ENCODE measurements around the gene GPRC5D. TPM values are rescaled to one million over a fixed set of nuclear protein-coding genes. Genes with fewer than 3 reads are reported as not detected.

Gene GPRC5D
- polyA plus RNA-seq, 3 donors from 2014 or later = 0.52 TPM; not detected in 2

DNA sequence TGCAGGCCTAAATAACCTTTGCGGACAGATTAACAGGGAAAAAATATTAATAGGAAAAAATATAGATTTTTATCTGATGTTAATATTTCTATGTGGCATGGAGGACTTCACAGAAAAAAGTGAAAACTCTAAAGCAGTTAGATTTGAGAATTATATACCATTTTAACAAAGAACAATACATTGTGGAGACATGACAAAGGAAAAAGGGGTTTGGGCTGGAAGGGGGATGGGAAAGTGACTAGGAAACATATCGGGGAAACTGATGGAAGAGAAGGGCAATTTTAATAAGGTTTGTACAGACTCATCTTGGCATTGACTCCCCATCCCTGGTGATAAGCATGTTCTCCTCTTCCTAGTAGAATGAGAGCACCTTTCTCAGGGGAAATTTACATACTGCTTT, 21.0 kb upstream of the GPRC5D start:
- H3K27ac Mint-ChIP-seq = no peak overlapping the region
- no peaks in the 10 kb centered on the region for H3K27me3 Mint-ChIP-seq (ENCODE audit: low read depth in 3 of 3)
- DNase-seq = no peak
- H3K4me1 Mint-ChIP-seq = no peaks in the 10 kb centered on the region
- peaks cover 27 to 51% (median 47%) of the 10 kb centered on the region in 3 donors for H3K36me3 Mint-ChIP-seq
- peaks cover 3 to 11% (median 6%) of the 10 kb centered on the region in 6 donors for H3K9me3 Mint-ChIP-seq
- no peak overlapping the region for H3K4me3 Mint-ChIP-seq

DNA sequence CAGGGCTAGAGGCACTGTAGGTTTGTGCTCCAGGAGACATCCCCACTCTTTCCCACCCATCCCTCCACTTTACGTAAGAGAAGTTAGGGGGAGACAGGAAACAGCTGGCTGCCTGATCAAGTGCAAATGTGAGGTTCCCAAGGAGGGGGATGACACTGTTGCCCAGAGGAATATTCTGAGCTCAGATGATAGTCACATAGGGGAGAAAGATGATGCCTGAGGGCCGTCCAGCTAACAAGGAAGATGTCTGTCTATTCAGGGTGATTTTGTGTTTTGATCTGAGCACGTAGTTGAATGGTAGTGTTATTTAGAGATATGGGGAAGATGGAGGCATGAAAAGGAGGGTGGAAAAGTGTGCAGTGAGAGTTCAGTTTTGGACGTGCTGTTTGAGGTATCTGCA, 13.9 kb upstream of the GPRC5D start:
- Mint-ChIP-seq H3K4me3 (no peak overlapping the region), H3K9me3 (no peaks in the 10 kb centered on the region), H3K27me3 (ENCODE audit: low read depth in 3 of 3) (peaks cover 0 to 2% (median 2%) of the 10 kb centered on the region in 3 donors), H3K36me3 (peaks cover 3 to 8% (median 7%) of the 10 kb centered on the region in 3 donors), H3K4me1 (peaks cover 10 to 11% of the 10 kb centered on the region in 2 donors), H3K27ac (no peak overlapping the region)
- DNase-seq = no peak

DNA sequence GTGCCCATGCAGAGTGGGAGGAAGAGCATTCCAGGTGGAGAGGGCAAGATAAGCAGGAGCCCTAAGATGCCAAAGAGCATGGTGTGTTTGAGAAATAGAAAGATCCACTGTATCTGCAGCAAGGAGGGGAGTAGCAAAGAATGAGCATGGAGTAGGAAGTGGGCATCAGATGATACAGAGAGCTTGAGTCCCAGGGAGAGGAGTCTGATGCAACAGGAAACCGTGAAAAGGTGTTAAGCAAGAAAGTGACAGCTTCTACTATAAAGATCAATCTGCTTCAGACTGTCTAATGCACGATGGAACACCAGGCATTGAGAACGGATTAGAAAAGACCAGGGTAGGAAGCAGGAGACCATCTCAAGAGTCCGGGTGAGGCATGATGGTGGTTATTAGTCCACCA, 12.3 kb upstream of the GPRC5D start:
- H3K27ac Mint-ChIP-seq = no peak overlapping the region
- peak in 1 of 3 donors; percentile 5 for DNase-seq

DNA sequence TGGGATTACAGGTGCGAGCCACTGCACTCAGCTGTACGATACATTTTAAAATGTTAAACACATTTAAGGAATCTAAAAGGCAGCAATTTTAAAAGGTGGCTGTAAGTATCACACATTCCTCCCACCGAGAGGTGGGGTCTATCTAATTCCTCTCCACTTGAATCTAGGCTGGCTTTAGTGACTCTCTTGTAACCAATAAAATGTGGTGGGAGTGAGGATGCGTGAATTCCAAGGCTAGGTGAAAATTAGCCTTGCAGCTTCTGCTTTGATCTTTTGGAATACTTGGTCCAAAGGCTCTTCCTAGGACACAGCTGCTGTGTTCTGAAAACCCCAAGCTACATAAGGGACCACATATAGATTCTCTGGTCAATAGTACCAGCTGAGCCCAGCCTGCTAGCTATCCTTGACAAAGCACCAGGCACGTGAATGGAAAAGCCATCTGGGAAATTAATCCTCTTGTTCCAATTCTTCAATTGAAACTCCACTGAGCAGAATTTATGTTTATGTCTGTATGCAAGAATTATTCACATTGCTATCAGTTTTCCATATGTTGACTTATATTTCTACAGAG, 8.8 kb upstream of the GPRC5D start:
- Mint-ChIP-seq H3K36me3 (peaks cover 0 to 3% (median 0%) of the 10 kb centered on the region in 3 donors), H3K27me3 (ENCODE audit: low read depth in 3 of 3) (peaks cover 4 to 6% (median 4%) of the 10 kb centered on the region in 3 donors), H3K27ac (no peak overlapping the region), H3K4me1 (peaks cover 10 to 11% of the 10 kb centered on the region in 2 donors), H3K4me3 (no peak overlapping the region), H3K9me3 (peaks cover 0 to 1% (median 0%) of the 10 kb centered on the region in 6 donors)
- no peak for DNase-seq

More for the DNA sequence above, 12.3 kb upstream of the GPRC5D start:
- peaks cover 0 to 8% (median 7%) of the 10 kb centered on the region in 3 donors for H3K36me3 Mint-ChIP-seq
- H3K9me3 Mint-ChIP-seq = no peaks in the 10 kb centered on the region
- H3K4me3 Mint-ChIP-seq = peak overlapping the region in 2 of 5 donors; percentile 9 to 33
- H3K4me1 Mint-ChIP-seq = peaks cover 10 to 11% of the 10 kb centered on the region in 2 donors
- H3K27me3 Mint-ChIP-seq (ENCODE audit: low read depth in 3 of 3) = peaks cover 0 to 2% (median 2%) of the 10 kb centered on the region in 3 donors

DNA sequence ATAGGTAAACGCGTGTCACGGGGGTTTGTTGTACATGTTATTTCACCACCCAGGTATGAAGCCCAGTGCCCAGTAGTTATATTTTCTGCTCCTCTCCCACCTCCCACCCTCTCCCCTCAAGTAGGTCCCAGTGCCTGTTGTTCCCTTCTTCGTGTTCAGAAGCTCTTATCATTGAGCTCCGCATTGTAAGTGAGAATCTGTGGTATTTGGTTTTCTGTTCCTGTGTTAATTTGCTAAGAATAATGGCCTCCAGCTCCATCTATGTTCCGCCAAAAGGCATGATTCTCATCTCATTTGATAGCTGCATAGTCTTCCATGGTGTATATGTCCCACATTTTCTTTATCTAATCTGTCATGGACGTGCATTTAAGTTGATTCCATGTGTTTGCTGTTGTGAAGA, 6.9 kb upstream of the GPRC5D start:
- peaks cover 0 to 1% (median 0%) of the 10 kb centered on the region in 6 donors for H3K9me3 Mint-ChIP-seq
- peaks cover 0 to 3% (median 0%) of the 10 kb centered on the region in 3 donors for H3K36me3 Mint-ChIP-seq
- peaks cover 1 to 2% of the 10 kb centered on the region in 2 donors for H3K4me1 Mint-ChIP-seq
- no peak overlapping the region for H3K27ac Mint-ChIP-seq
- no peak overlapping the region for H3K4me3 Mint-ChIP-seq
- no peak for DNase-seq
- peaks cover 4 to 5% (median 4%) of the 10 kb centered on the region in 3 donors for H3K27me3 Mint-ChIP-seq (ENCODE audit: low read depth in 3 of 3)

DNA sequence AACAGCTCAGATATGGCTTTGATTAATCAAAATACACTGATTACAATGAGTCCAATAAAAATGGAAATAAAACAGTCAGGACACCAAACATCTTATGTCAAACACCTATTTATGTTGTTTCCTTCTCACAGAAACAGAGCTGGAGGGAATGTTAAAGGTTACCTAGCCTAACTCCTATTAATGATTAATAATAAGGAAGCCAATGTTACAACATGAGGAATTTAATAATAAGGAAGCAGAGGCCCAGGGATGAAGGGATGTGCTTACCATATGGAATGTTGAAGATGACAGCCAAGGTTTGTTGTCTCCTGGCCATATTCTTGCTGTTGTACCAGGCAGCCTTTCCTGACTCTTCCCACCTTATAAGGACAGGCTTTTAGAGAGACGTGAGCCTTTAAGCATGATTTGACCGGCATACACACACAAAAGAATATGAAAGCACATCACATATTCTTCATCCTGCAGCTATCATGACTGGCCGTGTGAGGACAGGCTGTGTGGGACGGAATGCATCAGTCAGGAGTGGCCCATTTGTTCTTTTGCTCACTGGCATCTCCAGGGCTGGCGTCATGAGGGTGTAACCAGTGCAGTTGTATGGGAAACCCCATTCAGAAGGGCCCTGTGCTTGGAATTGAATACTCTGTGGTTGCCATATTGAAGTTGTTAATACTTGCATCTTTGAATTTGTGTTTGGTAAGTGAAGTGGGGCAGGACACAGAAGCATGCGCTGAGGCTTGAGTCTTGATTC, 3.1 kb upstream of the GPRC5D start:
- H3K36me3 Mint-ChIP-seq = no peaks in the 10 kb centered on the region
- H3K27me3 Mint-ChIP-seq (ENCODE audit: low read depth in 3 of 3) = peaks cover 3 to 7% (median 5%) of the 10 kb centered on the region in 3 donors
- H3K27ac Mint-ChIP-seq = no peak overlapping the region
- DNase-seq = no peak
- H3K9me3 Mint-ChIP-seq = peaks cover 0 to 1% (median 0%) of the 10 kb centered on the region in 6 donors
- no peaks in the 10 kb centered on the region for H3K4me1 Mint-ChIP-seq
- no peak overlapping the region for H3K4me3 Mint-ChIP-seq

DNA sequence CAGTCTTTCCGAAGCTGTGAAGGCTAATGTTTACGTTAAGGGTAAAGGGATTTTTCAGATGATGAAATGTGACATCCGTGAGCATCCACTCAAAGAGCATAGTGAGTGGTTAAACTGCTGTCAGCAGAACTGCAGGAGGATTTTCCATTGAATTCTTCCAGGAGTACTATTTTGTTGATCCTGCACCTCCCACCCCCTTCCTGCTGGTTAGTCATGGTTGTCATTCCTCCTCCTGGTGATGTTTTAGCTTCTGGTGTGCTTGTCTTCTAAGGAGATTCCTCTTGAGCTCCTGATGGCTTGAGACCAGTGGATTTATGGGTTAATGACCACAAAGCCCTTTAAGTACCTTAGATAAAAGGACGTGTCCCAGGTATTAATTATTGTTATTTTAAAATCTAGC, 2.4 kb upstream of the GPRC5D start:
- Mint-ChIP-seq H3K27ac (no peak overlapping the region), H3K27me3 (ENCODE audit: low read depth in 3 of 3) (peaks cover 5 to 7% (median 5%) of the 10 kb centered on the region in 3 donors), H3K4me1 (no peaks in the 10 kb centered on the region), H3K4me3 (no peak overlapping the region), H3K9me3 (peaks cover 0 to 1% (median 0%) of the 10 kb centered on the region in 6 donors), H3K36me3 (no peaks in the 10 kb centered on the region)
- no peak for DNase-seq

DNA sequence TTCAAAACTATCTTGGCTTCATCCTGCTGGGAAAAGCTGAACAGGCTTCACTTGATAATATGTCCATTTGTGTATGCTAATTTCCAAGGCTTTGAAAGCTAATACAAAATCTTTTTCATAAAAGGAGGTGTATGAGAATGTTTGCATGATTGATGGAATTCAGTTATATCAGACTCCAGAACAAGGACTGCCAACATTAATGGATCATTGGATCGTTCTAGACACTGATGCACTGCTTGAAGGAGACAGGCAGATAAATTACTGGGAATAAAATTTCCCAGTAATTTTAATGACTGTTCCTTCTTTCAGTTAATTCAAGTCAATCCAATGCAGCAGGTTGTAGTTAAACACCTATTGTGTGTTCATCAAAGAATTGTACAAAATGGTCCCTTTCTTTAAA, 466 bp downstream of the GPRC5D start:
- H3K27ac Mint-ChIP-seq = no peak overlapping the region
- peaks cover 0 to 1% (median 0%) of the 10 kb centered on the region in 6 donors for H3K9me3 Mint-ChIP-seq
- H3K4me3 Mint-ChIP-seq = no peak overlapping the region
- peaks cover 3 to 8% (median 5%) of the 10 kb centered on the region in 3 donors for H3K27me3 Mint-ChIP-seq (ENCODE audit: low read depth in 3 of 3)
- DNase-seq = no peak
- H3K4me1 Mint-ChIP-seq = no peaks in the 10 kb centered on the region
- no peaks in the 10 kb centered on the region for H3K36me3 Mint-ChIP-seq

DNA sequence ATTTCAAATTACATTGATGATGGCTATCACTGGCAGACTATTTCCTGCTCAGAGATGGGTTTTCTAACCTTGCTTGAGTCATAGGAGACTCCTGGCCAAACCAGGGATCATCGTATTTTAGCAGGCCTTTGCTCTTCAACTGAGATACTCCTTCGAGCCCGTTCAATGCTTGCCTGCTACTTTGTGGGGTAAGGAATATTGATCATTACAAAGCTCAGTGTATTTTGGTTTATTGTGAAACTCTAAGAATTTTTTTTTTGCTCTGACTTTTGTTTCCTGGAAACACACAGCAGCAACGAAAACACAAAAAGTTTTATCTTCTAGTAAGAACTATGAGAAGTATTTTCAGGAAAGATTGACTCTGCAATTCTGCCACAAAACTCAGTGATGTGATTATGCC, 4.1 kb downstream of the GPRC5D start:
- no peaks in the 10 kb centered on the region for H3K9me3 Mint-ChIP-seq
- H3K4me1 Mint-ChIP-seq = no peaks in the 10 kb centered on the region
- H3K36me3 Mint-ChIP-seq = no peaks in the 10 kb centered on the region
- DNase-seq = no peak
- no peak overlapping the region for H3K4me3 Mint-ChIP-seq
- no peak overlapping the region for H3K27ac Mint-ChIP-seq
- peaks cover 0 to 9% (median 7%) of the 10 kb centered on the region in 3 donors for H3K27me3 Mint-ChIP-seq (ENCODE audit: low read depth in 3 of 3)

DNA sequence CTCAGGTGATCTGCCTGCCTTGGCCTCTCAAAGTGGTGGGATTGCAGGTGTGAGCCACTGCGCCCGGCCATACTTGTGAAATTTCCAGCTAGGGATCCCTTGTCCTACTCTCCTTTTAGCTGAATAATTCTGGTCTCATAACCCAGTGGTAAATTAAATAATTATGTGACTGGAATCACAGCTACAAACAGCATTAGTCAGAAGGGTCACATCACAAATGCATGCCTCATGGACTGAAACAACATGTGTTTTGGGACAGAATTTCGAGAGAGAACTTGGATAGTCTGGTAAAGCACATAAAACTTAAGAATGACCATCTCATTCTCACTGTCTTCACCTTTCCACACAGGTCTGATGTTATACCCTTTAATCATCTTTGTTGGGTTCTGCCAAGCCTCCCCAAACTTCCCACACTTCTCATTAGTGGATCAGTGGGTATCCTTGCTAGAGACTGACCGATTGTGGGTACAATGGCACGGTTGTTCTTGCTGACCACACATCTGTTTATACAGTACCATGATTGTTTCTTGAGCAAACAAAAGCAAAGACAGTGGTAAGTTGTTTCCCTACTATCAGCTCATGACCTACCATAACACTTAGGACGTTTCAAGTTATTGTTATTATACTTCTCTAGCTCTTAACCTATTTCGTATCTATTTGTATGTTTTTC, 5.1 kb downstream of the GPRC5D start:
- H3K9me3 Mint-ChIP-seq = no peaks in the 10 kb centered on the region
- no peaks in the 10 kb centered on the region for H3K4me1 Mint-ChIP-seq
- H3K27me3 Mint-ChIP-seq (ENCODE audit: low read depth in 3 of 3) = peaks cover 0 to 10% (median 7%) of the 10 kb centered on the region in 3 donors
- no peak overlapping the region for H3K27ac Mint-ChIP-seq
- DNase-seq = no peak
- no peak overlapping the region for H3K4me3 Mint-ChIP-seq
- H3K36me3 Mint-ChIP-seq = no peaks in the 10 kb centered on the region

DNA sequence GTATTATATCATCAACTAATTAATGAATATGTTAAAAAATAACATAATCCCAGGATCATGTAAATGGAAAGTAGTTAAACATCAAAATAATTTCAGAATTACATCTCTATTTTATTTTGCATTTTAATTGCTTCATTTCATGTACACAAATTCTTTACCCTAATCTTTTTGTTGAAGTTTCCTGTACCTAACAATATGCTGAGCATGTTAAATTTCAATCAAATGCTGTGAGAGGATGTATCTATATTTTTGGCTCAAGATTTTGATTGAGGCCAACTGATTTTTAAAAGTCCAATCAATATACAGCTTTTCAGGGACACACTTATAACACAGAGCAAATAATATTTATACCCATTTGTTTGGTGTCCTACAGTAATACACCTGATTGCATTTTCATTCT, 6.4 kb downstream of the GPRC5D start:
- no peak for DNase-seq
- H3K27me3 Mint-ChIP-seq (ENCODE audit: low read depth in 3 of 3) = peaks cover 0 to 9% (median 7%) of the 10 kb centered on the region in 3 donors
- H3K27ac Mint-ChIP-seq = no peak overlapping the region
- H3K9me3 Mint-ChIP-seq = no peaks in the 10 kb centered on the region
- no peaks in the 10 kb centered on the region for H3K36me3 Mint-ChIP-seq
- H3K4me1 Mint-ChIP-seq = no peaks in the 10 kb centered on the region
- no peak overlapping the region for H3K4me3 Mint-ChIP-seq

DNA sequence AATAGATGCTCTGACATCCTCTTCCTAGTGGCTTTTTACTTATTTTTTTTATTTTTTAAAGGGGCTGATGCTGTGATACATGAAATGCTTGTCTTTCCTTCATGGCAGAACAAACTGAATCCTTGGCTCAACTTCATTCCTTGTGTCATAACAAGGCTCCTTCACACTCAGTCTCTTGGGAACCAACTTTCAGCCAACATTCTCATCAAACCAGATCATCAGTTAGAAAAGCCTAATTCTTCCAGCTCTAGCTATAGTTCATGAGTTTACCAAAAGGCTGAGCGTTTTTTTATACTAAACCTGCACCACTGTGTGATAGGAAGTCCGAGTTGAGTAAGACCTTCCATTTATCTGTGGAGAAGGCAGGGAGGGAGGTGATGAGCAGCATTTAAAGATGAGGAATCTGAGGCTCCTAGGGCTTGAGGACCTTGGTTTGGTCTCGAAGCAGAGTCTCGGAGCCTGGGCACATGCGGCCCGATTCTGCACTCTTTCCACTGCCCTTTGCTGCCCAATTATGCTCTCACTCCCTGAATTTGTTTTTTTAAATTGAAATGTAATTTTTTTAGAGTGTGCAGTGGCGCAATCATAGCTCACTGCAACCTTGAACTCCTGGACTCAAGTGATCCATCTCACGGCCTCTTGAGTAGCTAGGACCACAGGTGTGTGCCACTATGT, 8.2 kb downstream of the GPRC5D start:
- no peak for DNase-seq
- H3K27ac Mint-ChIP-seq = no peak overlapping the region
- H3K9me3 Mint-ChIP-seq = no peaks in the 10 kb centered on the region
- no peaks in the 10 kb centered on the region for H3K36me3 Mint-ChIP-seq
- no peaks in the 10 kb centered on the region for H3K4me1 Mint-ChIP-seq
- H3K4me3 Mint-ChIP-seq = no peak overlapping the region
- H3K27me3 Mint-ChIP-seq (ENCODE audit: low read depth in 3 of 3) = peaks cover 4 to 7% (median 4%) of the 10 kb centered on the region in 3 donors

DNA sequence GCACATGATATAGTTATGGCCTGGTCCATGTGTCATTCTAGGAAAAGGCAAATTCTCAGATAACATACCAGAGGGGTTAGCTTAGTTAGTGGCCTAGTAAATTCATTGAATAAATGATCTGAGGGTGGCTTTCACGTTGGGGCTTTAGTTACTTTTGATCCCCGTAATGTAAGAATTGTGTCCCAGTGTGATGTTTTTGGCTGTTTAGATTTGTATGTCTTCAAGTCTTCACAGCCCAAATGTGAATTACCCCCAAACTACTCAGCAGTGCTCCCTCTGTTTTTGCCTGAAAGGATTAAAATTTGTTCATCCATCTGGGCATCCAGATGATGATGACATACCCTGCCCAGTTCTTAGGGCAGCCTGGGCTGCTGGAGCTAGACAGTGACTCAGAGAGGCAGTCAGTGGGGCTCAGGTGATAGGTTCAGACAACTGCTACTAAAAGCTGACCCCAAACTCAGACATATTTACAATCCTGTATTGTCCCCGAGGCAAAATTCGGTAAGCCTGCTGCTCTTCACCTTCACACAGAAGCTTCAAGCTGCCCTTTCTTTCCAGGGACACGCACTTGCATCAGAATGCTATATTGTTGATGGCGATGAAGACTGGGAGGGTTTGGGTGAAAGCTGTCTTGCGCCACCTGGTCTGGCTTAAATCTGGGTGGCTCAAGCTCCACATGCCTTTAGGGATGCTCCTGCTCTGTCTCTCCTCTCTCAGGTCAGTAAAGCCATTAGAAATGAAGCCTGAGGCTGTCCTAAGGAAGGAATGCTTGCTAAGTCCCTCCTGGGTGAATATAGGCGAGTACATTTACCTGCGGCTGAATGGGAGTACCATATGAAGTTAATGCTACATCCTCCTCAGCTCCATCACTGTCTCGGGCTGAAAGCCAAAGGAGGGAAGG, 10.3 kb downstream of the GPRC5D start:
- Mint-ChIP-seq H3K4me3 (no peak overlapping the region), H3K27ac (no peak overlapping the region), H3K27me3 (ENCODE audit: low read depth in 3 of 3) (peaks cover 4 to 7% (median 4%) of the 10 kb centered on the region in 3 donors), H3K9me3 (no peaks in the 10 kb centered on the region), H3K4me1 (no peaks in the 10 kb centered on the region), H3K36me3 (no peaks in the 10 kb centered on the region)
- no peak for DNase-seq

All from immature natural killer cell (primary cell).